NCI-H2196 (cell line): ENCODE data around the gene TTLL11.
A peak's percentile ranks its signal among the peaks of the same experiment; 100 is the strongest.
"Not testable (repeated sequence)": the region's sequence is repeated elsewhere in the genome, so short reads cannot be mapped to it uniquely, and the experiment has no call there.

Experiments
- DNase-seq: peaks from one replicate; lab custom pipeline; 2025; ENCODE audit not compliant: unreplicated experiment; lab: John Stamatoyannopoulos, UW

Gene TTLL11

DNA sequence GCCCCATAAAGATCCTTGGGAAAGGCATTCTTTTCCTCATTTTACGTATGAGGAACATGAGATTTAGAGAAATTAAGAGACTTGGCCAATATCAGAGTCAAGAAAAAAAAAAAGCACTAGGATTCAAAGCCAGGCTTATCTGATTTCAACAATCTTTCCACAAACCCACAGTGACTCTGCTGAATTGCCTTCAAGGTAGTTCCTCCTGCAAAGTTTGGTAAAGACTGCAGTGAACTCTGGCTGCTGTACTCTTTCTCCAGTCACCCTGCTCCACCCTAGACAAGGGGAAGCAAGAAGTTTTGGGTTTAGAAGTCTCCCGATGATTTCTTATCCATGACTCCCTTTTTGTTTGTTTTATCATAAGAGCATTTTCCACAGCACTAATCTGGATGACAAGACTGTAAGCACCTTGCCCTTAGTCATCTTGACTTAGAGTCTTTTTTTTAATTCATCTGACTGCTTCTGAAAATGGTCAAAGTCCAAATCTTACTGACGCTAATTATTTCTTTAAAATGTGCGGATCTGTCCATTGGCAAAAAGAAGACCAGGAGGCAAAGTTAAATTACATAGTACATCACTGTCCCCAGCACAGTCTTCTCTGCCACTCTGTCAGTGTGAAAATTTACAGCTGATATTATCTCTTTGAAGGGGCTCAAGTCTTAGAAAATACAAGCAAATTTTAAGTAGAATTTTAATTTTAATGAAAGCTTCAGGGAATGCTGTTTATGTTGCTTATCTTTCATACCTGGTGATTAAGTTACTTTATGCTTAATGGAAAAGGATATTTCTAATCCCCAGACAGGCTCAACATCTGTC is 180.1 kb downstream of the TTLL11 start:
- no peak for DNase-seq

DNA sequence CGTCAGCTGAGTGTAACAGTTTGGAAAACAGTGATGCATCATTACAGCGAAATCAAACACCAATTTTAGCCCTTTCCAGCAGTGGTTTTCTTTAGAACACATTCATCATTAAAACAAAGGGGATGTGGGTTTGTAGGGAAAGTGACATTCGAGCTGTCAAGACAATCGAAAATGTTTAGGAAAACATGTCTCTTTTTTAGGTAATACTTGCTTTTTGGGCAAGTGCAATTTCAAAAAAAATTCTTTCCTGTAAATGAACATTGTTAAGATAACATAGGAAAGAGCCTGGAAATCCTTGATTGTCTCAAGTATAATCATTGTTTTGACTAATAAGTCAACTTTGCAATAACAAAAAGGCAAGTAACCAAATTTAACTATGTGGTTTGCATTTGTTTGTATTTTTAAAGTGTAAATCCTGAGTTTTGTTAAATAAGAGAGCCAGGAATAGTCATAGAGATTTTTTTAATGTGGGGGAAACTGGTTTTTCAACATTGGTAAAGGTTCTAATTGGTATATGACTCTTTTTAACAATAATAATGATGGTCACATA is 182.5 kb downstream of the TTLL11 start:
- no peak for DNase-seq

DNA sequence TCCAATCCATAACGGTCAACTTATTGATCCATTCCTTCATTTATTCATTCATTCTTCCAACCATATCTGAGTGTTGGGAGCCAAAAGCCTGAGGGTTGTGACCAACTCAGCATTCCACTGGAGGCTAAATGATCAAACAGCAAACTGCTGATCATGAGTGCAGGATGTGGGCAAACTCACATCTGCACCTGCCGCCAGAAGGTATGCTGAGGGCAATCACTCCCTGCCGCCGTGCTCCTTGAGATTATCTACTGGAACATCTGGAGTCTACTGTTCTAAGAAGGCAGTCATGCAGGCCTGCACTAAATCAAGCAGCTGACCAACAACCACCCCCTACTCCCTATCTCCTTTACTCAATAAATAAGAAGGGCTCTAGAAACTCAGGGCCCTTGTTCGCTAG is 184.0 kb downstream of the TTLL11 start:
- no peak for DNase-seq

DNA sequence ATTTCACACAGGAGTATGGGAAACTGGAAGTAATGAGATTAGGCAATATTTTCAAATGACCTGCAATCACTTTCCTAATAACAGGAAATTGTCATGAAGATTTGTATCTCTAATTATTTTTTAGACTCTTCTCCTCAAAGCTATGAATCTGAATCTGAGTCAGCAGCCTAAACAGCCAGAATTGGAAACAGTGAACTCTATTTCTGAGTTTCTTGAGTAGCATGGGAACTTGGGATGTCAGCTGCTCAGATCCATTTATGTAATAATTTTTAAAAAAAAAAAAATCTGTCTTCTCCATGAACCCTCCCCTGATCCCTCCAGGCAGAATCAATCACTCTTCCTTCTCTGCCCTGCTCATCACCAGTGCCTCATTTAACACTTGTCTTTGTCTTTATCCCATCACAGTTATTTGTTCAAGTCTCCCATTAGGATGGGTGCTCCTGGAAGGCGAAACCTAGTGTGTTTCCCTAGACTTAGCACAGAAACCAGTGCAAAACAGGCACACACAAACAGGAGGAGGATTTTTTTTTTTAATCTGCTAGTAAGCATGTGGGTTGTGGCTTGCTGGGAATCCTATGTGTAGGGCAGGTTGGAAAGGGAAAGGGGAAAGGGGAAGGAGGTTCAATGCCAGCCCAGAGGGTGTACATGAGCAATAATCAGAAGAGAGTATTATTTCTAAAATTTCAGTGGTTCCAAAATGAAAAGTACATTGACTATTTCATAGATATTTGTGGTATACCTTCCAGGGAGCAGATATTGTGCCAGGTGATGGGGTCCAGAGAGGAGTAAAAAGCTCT is 186.8 kb downstream of the TTLL11 start:
- DNase-seq = no peak

DNA sequence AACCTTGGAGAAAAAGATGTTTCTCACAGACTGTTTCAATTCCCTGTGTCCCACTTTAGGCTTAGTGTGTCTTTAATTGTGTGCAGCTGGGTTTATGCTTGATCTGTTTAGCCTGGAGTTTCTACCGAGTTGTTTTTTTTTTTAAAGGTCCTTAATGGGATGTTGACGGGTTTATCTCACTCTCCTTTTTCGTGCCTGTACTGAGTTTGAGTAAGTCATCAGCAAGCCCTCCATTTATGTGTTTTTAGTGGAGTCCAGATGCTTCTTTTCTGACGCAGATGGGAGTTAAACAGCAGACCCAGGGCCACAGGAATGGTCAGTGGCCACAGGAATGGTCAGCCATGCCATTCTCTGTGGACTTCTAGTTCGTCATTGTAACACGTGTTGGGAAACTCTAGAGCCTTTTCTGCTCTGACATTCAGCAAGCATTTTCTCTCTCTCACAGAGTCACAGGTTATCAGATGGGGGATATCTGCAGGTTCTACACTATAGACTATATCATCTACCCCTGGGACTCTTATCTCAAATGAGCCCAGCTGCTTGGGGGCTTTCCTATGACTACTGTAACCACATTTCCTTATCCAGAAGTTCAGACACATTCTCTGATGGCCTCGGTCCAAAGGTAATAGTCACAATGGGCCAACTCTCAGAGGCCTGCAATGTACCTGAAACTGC is 190.5 kb downstream of the TTLL11 start:
- DNase-seq = no peak

DNA sequence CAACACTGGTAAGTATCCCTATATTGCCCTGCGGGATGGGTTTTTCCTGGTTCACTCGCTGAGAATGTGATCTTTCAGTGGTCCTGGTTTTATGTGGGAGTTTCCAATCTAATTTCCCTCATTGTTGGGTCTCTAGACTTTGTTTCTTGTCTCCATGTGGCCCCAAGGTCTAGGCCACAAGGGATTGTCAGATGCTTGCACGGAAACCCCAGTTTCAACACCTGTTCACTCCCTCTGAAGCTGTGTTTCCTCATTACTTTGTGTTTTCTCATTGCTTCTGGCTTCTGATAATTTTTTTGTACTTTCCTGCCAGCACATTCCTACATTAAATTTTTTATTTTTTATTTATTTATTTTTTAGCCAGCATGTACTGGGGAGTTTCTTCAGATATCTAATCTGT is 191.5 kb downstream of the TTLL11 start:
- DNase-seq = no peak

DNA sequence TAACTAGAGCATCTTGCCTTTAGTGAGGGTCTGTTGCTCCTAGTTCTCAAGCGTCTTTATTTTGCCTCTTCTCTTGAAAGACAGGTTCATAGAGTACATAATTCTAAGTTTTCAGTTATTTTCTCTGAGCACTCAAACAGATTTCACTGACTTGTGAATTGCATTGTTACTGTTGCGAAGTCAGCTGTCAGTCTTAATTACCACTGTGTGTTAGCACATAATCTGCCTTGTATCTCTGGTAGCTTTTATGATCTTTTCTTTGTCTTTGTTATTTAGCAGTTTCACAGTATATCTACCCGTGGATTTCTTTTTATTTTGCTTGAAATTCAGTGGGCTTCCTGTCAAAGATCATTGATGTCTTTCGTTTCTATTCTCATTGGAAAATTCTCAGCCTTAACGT is 192.9 kb downstream of the TTLL11 start:
- DNase-seq = no peak

DNA sequence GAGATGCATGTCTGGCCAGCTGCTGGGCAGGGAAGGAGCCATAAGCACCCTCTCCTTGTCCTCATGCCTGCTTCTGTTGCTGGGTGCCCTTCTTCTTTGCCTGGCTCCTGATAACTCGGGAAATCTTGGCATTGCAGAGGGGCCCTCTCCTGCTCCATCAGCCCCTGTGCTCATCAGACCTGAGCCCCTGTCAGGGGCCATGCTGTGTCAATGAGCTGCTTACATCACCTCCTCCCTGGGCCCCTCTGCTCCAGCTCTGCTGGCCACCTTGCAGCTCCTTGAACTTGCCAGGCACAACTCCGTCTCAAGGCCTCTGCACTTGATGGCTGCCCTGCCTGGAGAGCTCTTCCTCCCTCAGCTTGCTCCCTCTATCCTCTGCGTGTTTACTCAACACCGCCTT is 194.3 kb downstream of the TTLL11 start:
- no peak for DNase-seq

DNA sequence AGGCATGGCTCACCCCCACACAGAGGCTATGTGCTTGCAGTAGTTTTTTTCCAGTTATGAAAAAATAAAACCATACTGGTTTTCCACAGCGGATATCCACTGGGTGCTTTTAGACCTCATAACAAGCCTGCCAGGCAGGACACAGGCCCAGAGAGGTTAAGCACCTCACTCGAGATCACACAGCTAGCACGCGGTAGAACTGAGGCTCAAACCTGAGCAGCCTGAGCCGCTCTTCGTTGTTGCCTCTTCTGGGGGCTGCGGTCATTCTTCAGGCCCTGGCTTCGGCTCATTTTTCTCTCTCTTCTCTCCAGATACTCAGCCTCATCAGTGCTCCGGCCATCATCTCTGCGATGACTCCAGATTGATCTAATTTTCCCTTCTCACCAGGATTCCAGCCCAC is 196.0 kb downstream of the TTLL11 start:
- DNase-seq = no peak

DNA sequence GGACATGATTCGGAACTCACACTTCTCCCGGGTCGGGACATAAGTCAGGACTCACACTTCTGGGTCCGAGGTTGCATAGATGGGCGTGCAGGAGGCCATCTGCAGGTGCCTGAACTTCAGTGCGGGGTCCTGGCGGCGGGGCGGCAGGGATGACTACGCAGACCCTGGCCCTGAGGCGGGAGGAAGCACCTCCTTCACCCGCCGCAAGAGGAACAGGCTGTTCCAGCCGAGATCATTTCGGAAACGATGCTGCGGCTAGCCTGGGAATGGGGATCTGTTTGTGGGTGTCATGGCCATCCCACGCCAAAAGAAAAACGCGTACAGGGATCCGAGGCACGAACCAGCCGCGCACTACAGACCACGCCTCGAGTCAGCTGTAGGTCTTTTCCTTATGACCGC is 196.6 kb downstream of the TTLL11 start:
- no peak for DNase-seq

DNA sequence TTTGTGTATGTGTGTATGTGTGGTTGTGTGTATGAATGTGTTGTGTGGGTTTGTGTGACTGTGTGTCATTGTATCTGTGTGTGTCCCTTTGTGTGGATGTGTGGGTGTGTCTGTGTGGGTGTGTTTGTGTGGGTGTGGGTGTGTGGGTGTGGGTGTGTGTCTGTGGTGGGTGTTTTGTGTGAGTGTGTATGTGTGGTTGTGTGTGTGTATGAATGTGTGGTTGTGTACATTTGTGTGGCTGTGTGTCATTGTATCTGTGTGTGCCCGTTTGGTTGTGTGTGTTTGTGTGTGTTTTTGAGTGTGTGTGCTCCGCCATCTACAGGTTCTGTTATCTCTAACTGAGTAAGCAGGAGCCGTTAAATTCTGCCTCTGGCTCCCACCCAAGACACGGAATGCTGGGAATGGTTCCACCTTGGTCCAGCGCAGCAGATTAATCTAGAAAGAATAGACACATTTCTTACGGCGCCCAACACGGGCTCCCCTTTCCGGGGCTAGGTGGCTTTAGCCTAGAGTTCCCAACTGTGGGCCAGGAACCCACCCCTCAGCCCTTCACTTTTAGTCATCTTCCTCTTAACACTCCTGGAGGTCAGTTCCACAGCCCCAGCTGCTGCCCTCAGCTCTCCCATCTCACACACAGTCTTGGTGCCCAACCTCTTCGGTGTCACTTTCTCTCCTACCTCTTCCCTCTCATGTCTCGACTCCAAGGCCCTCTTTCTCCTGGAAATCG is 197.1 kb downstream of the TTLL11 start:
- DNase-seq = peak; percentile 30

DNA sequence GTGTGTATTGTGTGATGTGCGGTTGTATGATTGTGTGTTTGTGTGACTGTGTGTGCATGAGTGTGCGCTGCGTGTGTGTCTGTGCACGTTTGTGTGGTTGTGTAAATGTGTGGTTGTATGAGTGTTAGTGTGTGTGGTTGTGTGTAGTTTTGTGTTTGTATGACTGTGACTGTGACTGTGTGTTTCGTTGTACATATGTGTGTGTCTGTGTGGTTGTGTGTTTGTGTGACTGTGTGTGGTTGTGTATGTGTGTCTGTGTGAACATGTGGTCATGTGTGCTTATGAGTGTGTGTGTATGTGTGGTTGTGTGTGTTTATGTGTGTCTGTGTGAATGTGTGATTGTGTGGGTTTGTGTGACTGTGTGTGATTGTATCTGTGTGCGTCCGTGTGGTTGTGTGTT is 197.8 kb downstream of the TTLL11 start:
- DNase-seq = no peak

DNA sequence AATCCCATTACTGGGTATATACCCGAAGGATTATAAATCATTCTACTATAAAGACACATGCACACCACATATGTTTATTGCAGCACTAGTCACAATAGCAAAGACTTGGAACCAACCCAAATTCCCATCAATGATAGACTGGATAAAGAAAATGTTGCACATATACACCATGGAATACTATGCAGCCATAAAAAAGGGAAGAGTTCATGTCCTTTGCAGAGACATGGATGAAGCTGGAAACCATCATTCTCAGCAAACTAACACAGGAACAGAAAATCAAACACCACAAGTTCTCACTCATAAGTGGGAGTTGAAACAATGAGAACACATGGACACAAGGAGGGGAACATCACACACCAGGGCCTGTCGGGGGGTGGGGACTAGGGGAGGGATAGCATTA is 198.7 kb downstream of the TTLL11 start:
- DNase-seq = not testable (repeated sequence)

DNA sequence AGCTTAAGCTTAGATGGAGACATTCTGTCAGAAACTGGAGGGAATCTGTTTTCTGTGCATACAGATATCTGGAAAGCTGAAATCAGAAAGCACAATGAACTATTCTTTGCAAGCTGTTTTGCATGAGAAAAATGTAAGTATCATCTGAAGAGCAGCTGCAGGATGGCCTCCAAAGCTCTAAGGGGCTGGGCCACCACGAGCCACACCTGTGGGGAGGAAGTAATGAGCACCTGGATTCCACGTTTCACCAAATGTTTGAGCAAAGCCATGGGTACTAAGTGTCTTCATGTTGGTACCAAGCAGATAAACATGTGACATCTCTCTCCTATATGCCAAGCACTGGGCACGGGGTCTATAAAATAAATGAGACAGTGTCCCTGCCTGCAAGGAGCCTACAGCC is 199.3 kb downstream of the TTLL11 start:
- no peak for DNase-seq

DNA sequence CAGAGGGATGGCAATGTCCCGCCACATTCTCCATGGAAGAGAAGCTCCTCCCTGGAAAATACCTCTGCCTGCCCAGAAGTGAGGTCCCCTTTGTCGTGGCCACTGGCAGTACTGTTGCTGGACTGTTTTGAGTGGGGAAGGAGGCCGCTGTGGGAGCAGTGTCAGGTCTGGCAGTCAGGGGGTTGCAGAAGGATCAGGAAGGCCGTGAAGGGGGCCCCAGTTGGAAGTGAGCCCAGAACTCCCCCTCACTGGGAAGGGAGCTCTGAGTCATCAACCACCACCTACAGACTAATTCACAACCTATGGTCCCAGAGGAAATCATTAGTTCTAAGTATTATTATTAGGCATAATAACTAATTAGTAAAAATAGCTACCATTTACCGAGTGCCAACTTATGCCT is 200.4 kb downstream of the TTLL11 start:
- no peak for DNase-seq

DNA sequence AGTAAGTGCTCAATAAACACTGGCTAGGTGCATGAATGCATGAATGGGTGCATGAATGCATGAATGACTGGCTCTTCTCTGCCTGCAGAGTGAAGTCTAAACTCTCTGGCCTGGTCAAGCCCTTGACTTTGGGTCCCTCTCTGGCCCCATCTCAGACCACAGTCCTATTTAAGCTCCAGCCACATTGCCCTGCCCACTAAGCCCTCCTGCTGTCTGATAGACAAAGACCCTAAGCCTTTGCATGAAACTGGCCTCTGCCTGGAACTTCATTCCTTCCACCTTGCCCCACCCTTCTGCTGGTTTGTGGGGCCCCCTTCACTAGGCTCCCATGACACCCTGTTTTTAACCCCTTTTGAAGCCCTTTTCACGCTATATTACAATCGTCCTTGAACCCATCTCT is 202.4 kb downstream of the TTLL11 start:
- no peak for DNase-seq

DNA sequence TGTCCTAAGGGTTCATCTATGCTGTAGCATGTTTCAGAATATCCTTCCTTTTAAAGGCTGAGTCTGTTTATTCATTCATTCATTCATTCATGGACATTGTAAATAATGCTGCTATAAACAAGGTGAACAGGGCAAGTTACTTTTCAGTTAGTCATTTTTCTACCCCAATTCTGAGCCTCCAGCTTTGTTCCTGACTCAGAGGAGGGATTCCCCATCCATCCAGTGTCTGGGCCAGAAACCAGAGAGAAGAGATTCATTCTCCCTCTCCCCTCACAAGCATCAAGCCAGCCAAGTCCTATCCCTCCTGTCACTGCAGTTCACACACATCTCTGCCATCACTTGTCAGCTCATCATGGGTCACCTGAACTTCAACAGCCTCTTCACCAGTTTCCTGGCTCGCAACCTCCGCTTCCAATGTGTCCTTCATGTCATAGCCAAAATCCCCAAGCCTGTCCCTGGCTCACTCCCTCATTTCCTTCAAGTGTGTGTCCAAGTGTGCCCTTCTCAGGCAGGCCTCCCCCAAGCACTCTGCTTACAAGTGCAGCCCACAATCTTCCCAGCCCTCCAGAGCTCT is 203.0 kb downstream of the TTLL11 start:
- DNase-seq = no peak

DNA sequence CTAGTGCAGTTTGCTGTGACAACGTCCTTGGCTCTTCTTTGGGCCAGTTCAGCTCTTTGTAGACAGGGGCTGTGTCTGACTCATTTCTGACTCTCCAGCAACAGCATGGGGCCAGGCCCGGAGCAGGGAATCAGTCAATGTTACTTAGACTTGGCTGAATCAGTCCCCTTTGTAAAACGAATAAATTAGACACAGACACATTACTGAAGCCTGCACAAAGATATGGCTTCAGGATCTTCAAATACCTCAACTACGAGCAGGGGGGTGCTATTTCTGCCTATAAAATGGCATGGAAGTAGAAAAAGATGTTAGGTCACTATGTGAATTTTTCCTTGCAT is 204.7 kb downstream of the TTLL11 start:
- no peak for DNase-seq

DNA sequence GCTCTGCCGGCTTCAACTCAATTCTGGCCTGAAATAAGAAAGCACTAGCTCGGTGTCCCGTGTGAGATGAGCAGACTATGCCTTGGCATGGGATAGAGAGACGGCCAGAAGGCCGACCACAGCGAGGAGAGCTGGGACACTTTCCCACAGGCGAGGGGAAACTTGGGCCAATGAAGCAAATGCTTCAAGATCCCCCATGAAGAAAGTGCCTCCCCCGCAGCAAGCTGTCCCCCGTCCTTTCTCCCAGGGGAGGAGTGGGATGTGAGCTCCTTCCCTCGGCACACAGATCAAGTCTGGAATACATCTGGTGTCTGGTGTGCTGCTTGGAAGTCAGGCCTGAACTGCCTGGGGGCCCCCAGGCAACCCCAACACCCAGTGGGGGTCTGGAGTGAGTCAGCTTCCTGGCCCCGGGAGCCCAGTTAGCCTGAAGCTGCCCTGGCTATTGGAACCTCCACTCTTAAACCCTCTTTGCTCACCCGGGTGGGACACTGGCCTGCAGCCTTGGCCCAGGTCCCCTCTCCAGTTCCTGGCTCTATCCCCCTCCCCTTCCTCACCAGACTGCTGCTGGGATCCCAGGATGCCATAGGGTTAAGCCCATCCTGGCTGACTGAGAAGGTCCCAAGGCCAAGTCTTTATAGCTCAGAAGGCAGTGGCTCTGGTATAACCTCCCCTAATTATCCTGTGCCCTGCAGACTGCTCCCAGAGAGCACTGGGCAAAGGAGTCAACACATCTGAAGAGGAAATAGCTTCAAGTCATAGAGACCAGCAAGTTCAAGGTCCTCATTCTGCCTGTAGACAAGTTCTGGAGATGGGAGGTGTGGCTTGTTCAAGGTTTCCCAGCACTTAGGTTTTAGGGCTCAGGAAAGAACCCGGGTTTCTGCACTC is 205.3 kb downstream of the TTLL11 start:
- no peak for DNase-seq
